ENCODE data around the gene KNL1.
A peak's percentile ranks its signal among the peaks of the same experiment; 100 is the strongest.
"Not testable (repeated sequence)": the region's sequence is repeated elsewhere in the genome, so short reads cannot be mapped to it uniquely, and the experiment has no call there.

The KNL1 gene

GRCh38 chr15:40567111-40567510 is 26.9 kb upstream of the KNL1 start:
- H3K4me3 ChIP-seq (ENCODE audit: low read depth in 1 of 2, low read length in 2 of 2): no peak overlapping the region
- TF ChIP-seq CTCF (IDR thresholded peaks at IDR 0.05; ENCODE audit: borderline replicate concordance, extremely low read depth, low read length, poor library complexity, severe bottlenecking): peak; percentile 14
- no peak for TF ChIP-seq EZH2 (IDR thresholded peaks at IDR 0.05; ENCODE audit: borderline replicate concordance, low read depth, low read length, severe bottlenecking)
- peaks cover 9% of the 10 kb centered on the region; the same call in 1 of the 2 replicates for H4K20me1 ChIP-seq (ENCODE audit: insufficient read depth, low read length)
- no peaks in the 10 kb centered on the region for H3K9me3 ChIP-seq (ENCODE audit: insufficient read depth, low read length, severe bottlenecking)
- ATAC-seq (ENCODE audit: insufficient read depth, low read depth) (no peak), DNase-seq (no peak)
- peaks cover 42% of the 10 kb centered on the region for H3K79me2 ChIP-seq (ENCODE audit: insufficient read depth, low read length)
- no peak overlapping the region for H3K27ac ChIP-seq (ENCODE audit: low read length)
- H3K27me3 ChIP-seq (ENCODE audit: insufficient read depth, low read length, poor library complexity): no peaks in the 10 kb centered on the region
- peaks cover 11% of the 10 kb centered on the region for H3K36me3 ChIP-seq (ENCODE audit: insufficient read depth, low read length)
- no peak overlapping the region for H3K4me2 ChIP-seq (ENCODE audit: insufficient read depth, low read length)
- H3K4me1 ChIP-seq (ENCODE audit: insufficient read depth, low read length): peaks cover 57% of the 10 kb centered on the region
- H3K9ac ChIP-seq (ENCODE audit: low read depth, low read length): no peak overlapping the region
- peak overlapping the region; percentile 26; the same call in 1 of the 2 replicates for H2AFZ ChIP-seq (ENCODE audit: low read depth, low read length)

DNA sequence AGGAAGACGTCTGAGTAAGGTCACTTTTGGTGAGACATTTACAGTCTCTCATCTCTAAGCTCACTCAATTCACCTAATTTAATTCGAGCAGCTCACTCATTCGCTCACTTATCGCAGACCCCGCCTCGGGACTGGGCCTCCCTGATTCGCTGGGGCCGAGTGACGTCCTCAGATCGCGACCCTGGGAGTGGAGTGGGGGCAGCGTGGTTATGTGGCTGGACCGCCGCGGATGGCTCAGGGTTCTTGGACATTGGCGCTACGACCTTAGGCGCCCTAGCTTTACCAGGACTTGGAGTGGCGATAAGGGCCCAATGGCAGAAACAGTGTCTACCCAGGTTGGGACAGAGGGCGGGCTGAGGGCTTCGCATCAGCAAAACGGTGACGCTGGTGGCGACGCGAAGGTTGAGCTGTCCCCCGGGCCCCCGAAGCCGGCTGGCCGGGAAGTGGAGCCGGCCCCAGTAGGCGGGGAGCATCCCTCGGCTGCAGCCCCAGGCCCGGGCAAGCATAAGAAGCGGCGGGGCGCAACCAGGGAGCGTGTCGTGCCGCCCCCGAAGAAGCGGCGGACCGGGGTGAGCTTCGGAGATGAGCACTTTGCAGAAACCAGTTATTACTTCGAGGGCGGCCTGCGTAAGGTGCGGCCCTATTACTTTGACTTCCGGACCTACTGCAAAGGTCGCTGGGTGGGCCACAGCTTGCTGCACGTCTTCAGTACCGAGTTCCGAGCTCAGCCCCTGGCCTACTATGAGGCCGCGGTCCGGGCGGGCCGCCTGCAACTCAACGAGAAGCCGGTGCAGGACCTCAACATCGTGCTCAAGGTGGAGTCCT is 24.7 kb upstream of the KNL1 start, which contains the start of gene RPUSD2:
RPUSD2 (plus strand) TSS at position 171 of the 825 bp plus-strand sequence; CDS start at position 210, 39 bp downstream.
- TF ChIP-seq EZH2 (IDR thresholded peaks at IDR 0.05; ENCODE audit: borderline replicate concordance, low read depth, low read length, severe bottlenecking): no peak
- no peak for TF ChIP-seq CTCF (IDR thresholded peaks at IDR 0.05; ENCODE audit: borderline replicate concordance, extremely low read depth, low read length, poor library complexity, severe bottlenecking)

DNA sequence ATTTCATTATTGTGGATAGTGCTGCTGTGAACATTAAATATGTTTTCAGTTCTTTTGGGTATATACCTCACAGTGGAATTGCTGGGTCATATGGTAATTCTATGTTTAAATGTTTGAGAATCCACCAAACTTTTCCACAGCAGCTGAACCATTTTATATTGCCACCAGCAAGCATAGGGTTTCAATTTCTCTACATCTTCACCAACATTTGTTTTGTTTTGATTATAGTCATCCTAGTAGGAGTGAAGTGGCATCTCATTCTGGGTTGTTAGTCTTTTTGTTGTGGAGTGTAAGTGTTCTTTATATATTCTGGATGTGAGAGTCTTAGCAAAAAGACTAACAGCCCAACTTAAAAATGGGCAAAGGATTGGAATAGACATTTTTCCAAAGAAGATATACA is 18.9 kb upstream of the KNL1 start:
- Histone ChIP-seq H3K36me3 (ENCODE audit: insufficient read depth, low read length) (peaks cover 28% of the 10 kb centered on the region), H4K20me1 (ENCODE audit: insufficient read depth, low read length) (peaks cover 6% of the 10 kb centered on the region; the same call in 1 of the 2 replicates), H3K79me2 (ENCODE audit: insufficient read depth, low read length) (peaks cover 16% of the 10 kb centered on the region), H2AFZ (ENCODE audit: low read depth, low read length) (no peak overlapping the region), H3K4me1 (ENCODE audit: insufficient read depth, low read length) (peaks cover 17% of the 10 kb centered on the region), H3K4me2 (ENCODE audit: insufficient read depth, low read length) (no peak overlapping the region), H3K27ac (ENCODE audit: low read length) (no peak overlapping the region), H3K9ac (ENCODE audit: low read depth, low read length) (no peak overlapping the region), H3K4me3 (ENCODE audit: low read depth in 1 of 2, low read length in 2 of 2) (no peak overlapping the region), H3K27me3 (ENCODE audit: insufficient read depth, low read length, poor library complexity) (no peaks in the 10 kb centered on the region), H3K9me3 (ENCODE audit: insufficient read depth, low read length, severe bottlenecking) (no peaks in the 10 kb centered on the region)
- no peak for TF ChIP-seq EZH2 (IDR thresholded peaks at IDR 0.05; ENCODE audit: borderline replicate concordance, low read depth, low read length, severe bottlenecking)
- no peak for TF ChIP-seq CTCF (IDR thresholded peaks at IDR 0.05; ENCODE audit: borderline replicate concordance, extremely low read depth, low read length, poor library complexity, severe bottlenecking)
- DNase-seq: no peak
- no peak for ATAC-seq (ENCODE audit: insufficient read depth, low read depth)

More for the DNA sequence above, 24.7 kb upstream of the KNL1 start, which contains the start of gene RPUSD2:
- peak within 1 kb of the TSS; percentile 97 to 99; a peak in 3 of 4 replicates for H3K4me3 ChIP-seq (ENCODE audit: low read depth in 1 of 2, low read length in 2 of 2)
- peak within 1 kb of the TSS; percentile 66 for H3K9ac ChIP-seq (ENCODE audit: low read depth, low read length)
- no peaks in the 10 kb centered on the region for H3K9me3 ChIP-seq (ENCODE audit: insufficient read depth, low read length, severe bottlenecking)
- peaks cover 9% of the 10 kb centered on the region; the same call in 1 of the 2 replicates for H4K20me1 ChIP-seq (ENCODE audit: insufficient read depth, low read length)
- DNase-seq (peak; percentile 88), ATAC-seq (ENCODE audit: insufficient read depth, low read depth) (peak; percentile 69)
- peaks cover 38% of the 10 kb centered on the region for H3K4me1 ChIP-seq (ENCODE audit: insufficient read depth, low read length)
- H3K27ac ChIP-seq (ENCODE audit: low read length): peak within 1 kb of the TSS; percentile 70
- peak within 1 kb of the TSS; percentile 98 for H2AFZ ChIP-seq (ENCODE audit: low read depth, low read length)
- H3K4me2 ChIP-seq (ENCODE audit: insufficient read depth, low read length): peak within 1 kb of the TSS; percentile 94
- peaks cover 31% of the 10 kb centered on the region for H3K79me2 ChIP-seq (ENCODE audit: insufficient read depth, low read length)
- H3K27me3 ChIP-seq (ENCODE audit: insufficient read depth, low read length, poor library complexity): no peaks in the 10 kb centered on the region
- peaks cover 27% of the 10 kb centered on the region for H3K36me3 ChIP-seq (ENCODE audit: insufficient read depth, low read length)

DNA sequence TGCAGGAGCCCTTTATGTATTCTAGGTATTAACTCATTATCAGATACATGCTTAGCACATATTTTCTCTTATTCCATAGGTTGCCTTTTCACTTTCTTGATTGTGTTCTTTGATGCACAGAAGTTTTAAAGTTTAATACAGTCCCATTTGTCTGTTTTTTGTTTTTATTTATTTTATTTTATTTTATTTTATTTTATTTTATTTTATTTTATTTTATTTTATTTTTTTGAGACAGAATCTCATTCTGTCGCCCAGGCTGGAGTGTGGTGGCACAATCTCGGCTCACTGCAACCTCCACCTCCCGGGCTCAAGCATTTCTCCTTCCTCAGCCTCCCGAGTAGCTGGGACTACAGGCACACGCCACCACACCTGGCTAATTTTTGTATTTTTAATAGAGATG is 17.1 kb upstream of the KNL1 start:
- not testable (repeated sequence) for ATAC-seq (ENCODE audit: insufficient read depth, low read depth); H3K27ac ChIP-seq (ENCODE audit: low read length); H3K9me3 ChIP-seq (ENCODE audit: insufficient read depth, low read length, severe bottlenecking); DNase-seq; H3K79me2 ChIP-seq (ENCODE audit: insufficient read depth, low read length); H3K9ac ChIP-seq (ENCODE audit: low read depth, low read length); H3K4me2 ChIP-seq (ENCODE audit: insufficient read depth, low read length); H4K20me1 ChIP-seq (ENCODE audit: insufficient read depth, low read length); H3K4me1 ChIP-seq (ENCODE audit: insufficient read depth, low read length); H2AFZ ChIP-seq (ENCODE audit: low read depth, low read length); H3K4me3 ChIP-seq (ENCODE audit: low read depth in 1 of 2, low read length in 2 of 2); H3K27me3 ChIP-seq (ENCODE audit: insufficient read depth, low read length, poor library complexity)
- H3K36me3 ChIP-seq (ENCODE audit: insufficient read depth, low read length): peaks cover 17% of the 10 kb centered on the region

All from DND-41 (cell line).